ENCODE data around the gene VARS2. TPM values are rescaled to one million over a fixed set of nuclear protein-coding genes. Genes with fewer than 3 reads are reported as not detected.
A peak's percentile ranks its signal among the peaks of the same experiment; 100 is the strongest.

Gene VARS2
- total and polyA plus RNA-seq, 9 of the 15 experiments (the other 6 are each of a cell fraction or from before 2014, with no cell fraction given) = 1.6 to 53.6 (median 29.9) TPM

GRCh38 chr6:30875244-30876038, 38.6 kb upstream of the VARS2 start (continued):
- TF ChIP-seq ZNF239 (CRISPR knock-in tag; IDR thresholded peaks at IDR 0.05) (0 out of 2 replicates have a peak, but pooled peaks have one; percentile 14), ELK1 (CRISPR knock-in tag; IDR thresholded peaks at IDR 0.05) (no peak), ZBTB2 (IDR thresholded peaks at IDR 0.05) (no peak), ZFP36 (IDR thresholded peaks at IDR 0.05; ENCODE audit: low read depth, low read length, partially characterized antibody) (no peak), YY1 (IDR thresholded peaks at IDR 0.05; ENCODE audit: borderline replicate concordance in 1 of 3, control insufficient read depth in 1 of 3, extremely low read depth in 1 of 3, insufficient read depth in 3 of 3, insufficient read length in 1 of 3, insufficient replicate concordance in 2 of 3, low read depth in 1 of 3, low read length in 2 of 3) (peak; percentile 86 to 98 (median 89)), SRF (CRISPR knock-in tag; IDR thresholded peaks at IDR 0.05) (no peak), ZKSCAN1 (IDR thresholded peaks at IDR 0.05; ENCODE audit: low read depth, low read length) (no peak), MTA3 (IDR thresholded peaks at IDR 0.05; ENCODE audit: borderline replicate concordance) (peak; percentile 98), ZNF134 (CRISPR knock-in tag; conservative IDR thresholded peaks at IDR 0.05) (no peak), KLF1 (tag; IDR thresholded peaks at IDR 0.05) (peak; percentile 62), ZNF77 (CRISPR knock-in tag; IDR thresholded peaks at IDR 0.05) (no peak), SRSF1 (IDR thresholded peaks at IDR 0.05; ENCODE audit: low read depth, low read length) (no peak), HEY1 (CRISPR knock-in tag; IDR thresholded peaks at IDR 0.05; ENCODE audit: borderline replicate concordance) (no peak), CTBP1 (IDR thresholded peaks at IDR 0.05; ENCODE audit: borderline replicate concordance) (peak; percentile 53), ZNF780A (CRISPR knock-in tag; IDR thresholded peaks at IDR 0.05) (no peak)
- TF ChIP-seq, protein P1, sequence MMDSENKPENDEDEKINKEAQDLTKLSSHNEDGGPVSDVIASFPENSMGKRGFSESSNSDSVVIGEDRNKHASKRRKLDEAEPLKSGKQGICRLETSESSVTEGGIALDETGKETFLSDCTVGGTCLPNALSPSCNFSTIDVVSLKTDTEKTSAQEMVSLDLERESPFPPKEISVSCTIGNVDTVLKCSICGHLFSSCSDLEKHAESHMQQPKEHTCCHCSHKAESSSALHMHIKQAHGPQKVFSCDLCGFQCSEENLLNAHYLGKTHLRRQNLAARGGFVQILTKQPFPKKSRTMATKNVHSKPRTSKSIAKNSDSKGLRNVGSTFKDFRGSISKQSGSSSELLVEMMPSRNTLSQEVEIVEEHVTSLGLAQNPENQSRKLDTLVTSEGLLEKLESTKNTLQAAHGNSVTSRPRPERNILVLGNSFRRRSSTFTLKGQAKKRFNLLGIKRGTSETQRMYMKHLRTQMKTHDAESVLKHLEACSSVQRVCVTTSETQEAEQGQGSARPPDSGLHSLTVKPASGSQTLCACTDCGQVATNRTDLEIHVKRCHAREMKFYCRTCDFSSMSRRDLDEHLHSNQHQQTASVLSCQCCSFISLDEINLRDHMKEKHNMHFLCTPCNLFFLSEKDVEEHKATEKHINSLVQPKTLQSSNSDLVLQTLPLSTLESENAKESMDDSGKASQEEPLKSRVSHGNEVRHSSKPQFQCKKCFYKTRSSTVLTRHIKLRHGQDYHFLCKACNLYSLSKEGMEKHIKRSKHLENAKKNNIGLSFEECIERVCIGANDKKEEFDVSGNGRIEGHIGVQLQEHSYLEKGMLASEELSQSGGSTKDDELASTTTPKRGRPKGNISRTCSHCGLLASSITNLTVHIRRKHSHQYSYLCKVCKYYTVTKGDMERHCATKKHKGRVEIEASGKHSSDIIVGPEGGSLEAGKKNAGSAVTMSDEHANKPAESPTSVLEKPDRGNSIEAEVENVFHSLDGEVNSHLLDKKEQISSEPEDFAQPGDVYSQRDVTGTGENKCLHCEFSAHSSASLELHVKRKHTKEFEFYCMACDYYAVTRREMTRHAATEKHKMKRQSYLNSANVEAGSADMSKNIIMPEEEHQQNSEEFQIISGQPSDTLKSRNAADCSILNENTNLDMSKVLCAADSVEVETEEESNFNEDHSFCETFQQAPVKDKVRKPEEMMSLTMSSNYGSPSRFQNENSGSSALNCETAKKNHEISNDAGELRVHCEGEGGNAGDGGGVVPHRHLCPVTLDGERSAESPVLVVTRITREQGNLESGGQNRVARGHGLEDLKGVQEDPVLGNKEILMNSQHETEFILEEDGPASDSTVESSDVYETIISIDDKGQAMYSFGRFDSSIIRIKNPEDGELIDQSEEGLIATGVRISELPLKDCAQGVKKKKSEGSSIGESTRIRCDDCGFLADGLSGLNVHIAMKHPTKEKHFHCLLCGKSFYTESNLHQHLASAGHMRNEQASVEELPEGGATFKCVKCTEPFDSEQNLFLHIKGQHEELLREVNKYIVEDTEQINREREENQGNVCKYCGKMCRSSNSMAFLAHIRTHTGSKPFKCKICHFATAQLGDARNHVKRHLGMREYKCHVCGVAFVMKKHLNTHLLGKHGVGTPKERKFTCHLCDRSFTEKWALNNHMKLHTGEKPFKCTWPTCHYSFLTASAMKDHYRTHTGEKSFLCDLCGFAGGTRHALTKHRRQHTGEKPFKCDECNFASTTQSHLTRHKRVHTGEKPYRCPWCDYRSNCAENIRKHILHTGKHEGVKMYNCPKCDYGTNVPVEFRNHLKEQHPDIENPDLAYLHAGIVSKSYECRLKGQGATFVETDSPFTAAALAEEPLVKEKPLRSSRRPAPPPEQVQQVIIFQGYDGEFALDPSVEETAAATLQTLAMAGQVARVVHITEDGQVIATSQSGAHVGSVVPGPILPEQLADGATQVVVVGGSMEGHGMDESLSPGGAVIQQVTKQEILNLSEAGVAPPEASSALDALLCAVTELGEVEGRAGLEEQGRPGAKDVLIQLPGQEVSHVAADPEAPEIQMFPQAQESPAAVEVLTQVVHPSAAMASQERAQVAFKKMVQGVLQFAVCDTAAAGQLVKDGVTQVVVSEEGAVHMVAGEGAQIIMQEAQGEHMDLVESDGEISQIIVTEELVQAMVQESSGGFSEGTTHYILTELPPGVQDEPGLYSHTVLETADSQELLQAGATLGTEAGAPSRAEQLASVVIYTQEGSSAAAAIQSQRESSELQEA (IDR thresholded peaks at IDR 0.05; ENCODE audit: low read depth) = no peak

Measured in K562 (cell line).